ENCODE measurements around the gene ACBD7.

GRCh38 chr10:15060638-15061037, 27.9 kb downstream of the ACBD7 start:
- no peak for TF ChIP-seq CTCF (IDR thresholded peaks at IDR 0.05)
- TF ChIP-seq POLR2A (IDR thresholded peaks at IDR 0.05): no peak
